Stimulated activated CD8-positive, alpha-beta memory T cell treated with anti-CD3 and anti-CD28 coated beads, Interleukin-7, amount 100 ng/mL, for 4 hours (primary cell): ENCODE measurements around the gene ZNF189.
"Not testable (repeated sequence)": the region's sequence is repeated elsewhere in the genome, so short reads cannot be mapped to it uniquely, and the experiment has no call there.

Source experiments
- DNase-seq, 2 donors: peaks; one replicate each; pipeline ENCODE4 v3.0.0-alpha.2; 2020; ENCODE audit warnings: low read depth in 2 of 2

ZNF189 gene

DNA sequence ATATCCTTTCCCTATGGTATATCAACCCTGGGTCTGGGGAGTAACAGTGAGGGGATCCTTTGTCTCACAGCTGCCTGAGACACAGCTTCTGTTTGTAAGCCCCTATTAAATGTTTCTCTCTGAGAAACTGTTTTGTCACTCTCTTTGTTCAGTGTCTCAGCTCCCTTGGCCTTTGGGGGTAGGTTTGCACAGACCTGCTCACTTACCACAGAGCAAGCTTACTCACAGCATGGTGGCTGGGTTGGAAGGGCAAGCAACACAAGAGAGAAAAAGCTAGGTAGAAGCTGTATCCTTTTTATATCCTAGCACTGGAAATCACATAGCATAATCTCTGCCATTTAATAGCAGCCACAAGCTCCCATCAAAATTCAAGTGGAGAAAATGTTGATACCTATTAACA is 18.4 kb upstream of the ZNF189 start:
- no peak for DNase-seq

GRCh38 chr9:101381118-101381517 is 17.5 kb upstream of the ZNF189 start:
- DNase-seq = no peak

GRCh38 chr9:101381833-101382342 is 16.8 kb upstream of the ZNF189 start:
- DNase-seq = no peak

GRCh38 chr9:101383361-101383760 is 15.3 kb upstream of the ZNF189 start:
- no peak for DNase-seq

GRCh38 chr9:101384873-101385536 is 13.6 kb upstream of the ZNF189 start, which contains the start of gene BAAT:
Gene BAAT (minus strand): TSS chr9:101385006. CDS start chr9:101371404, 13,602 bp downstream.
- not testable (repeated sequence) for DNase-seq

DNA sequence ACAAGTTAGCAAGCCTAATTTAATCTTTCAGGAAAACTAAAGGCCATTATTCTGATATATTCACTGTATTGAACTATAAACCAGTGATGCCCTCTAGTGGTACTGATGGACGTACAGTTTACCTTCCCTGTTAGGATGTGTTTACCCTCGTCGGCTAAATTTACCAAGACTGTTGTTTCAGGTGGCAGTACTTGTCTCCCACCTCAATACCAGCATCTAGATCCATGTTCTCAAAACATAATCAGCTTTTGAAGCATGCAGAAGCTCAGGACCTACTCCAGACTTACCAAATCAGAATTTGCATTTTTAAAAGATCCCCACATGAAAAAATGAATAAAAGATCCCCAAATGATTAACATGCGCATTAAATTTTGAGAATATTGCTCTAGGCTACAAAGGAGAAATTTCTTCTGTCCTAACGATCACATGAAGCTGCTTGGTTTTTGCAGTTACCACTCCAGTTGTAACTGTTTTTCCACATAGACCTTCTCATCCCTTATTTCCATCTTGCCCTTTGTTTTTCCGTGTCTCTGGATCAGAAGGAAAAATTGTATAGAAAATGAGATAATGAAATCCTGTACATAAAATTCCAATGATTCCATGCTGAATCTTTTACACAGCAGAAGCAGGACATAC is 10.7 kb upstream of the ZNF189 start:
- no peak for DNase-seq

GRCh38 chr9:101388507-101388993 is 10.1 kb upstream of the ZNF189 start:
- DNase-seq = no peak

DNA sequence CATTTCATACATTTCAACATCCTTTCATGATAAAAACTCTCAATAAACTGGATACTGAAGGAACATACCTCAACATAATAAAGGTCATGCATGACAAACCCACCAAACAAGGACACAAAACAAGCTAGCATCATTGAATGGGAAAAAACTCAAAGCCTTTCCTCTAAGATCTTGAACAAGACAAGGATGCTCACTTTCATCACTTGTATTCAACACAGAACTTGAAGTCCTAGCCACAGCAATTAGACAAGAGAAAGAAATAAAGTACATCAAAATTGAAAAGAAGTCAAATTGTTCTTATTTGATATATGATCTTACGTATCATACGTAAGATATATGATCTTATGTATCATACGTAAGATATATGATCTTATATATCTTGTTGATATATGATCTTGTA is 5.5 kb upstream of the ZNF189 start:
- no peak for DNase-seq

DNA sequence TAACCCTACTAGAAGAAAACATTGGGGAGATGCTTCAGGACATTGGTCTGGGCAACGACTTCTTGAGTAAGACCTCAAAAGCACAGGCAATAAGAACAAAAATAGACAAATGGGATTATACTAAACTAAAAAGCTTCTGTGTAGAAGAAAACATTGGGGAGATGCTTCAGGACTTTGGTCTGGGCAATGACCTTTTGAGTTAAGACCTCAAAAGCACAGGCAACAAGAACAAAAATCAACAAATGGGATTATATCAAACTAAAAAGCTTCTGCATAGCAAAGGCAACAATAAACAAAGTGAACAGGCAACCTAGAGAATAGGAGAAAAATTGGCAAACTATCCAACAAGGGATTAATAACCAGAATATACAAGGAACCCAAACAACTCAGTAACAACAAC is 4.0 kb upstream of the ZNF189 start:
- no peak for DNase-seq

GRCh38 chr9:101397746-101398067 is 944 bp upstream of the ZNF189 start:
- no peak for DNase-seq

- no peak for DNase-seq
These were observed 435 bp downstream of the ZNF189 start for GRCh38 chr9:101398930-101399642.

- DNase-seq = no peak
These were observed 956 bp downstream of the ZNF189 start for GRCh38 chr9:101399643-101399970.

DNA sequence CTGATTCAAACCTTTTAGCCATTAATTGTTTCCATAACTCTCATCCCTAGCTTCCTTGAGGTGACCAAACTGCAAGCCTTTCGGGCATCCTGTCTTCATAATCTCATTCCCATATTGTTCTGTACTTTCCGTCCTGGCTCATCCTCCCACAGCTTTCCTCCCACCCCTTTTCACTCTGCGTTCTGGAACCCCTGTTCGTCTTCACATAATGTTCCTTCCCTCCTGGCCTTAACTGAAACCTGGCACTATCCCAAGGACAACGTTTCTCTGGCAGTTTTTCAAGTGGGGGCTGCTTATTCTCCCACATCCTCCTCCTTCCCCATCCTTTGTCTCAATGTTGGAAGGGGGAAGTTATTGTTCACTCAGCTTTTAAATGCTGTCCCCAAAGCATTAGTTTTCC is 1.5 kb downstream of the ZNF189 start:
- no peak for DNase-seq

- DNase-seq = no peak
These were observed 5.0 kb downstream of the ZNF189 start for GRCh38 chr9:101403516-101404285.

DNA sequence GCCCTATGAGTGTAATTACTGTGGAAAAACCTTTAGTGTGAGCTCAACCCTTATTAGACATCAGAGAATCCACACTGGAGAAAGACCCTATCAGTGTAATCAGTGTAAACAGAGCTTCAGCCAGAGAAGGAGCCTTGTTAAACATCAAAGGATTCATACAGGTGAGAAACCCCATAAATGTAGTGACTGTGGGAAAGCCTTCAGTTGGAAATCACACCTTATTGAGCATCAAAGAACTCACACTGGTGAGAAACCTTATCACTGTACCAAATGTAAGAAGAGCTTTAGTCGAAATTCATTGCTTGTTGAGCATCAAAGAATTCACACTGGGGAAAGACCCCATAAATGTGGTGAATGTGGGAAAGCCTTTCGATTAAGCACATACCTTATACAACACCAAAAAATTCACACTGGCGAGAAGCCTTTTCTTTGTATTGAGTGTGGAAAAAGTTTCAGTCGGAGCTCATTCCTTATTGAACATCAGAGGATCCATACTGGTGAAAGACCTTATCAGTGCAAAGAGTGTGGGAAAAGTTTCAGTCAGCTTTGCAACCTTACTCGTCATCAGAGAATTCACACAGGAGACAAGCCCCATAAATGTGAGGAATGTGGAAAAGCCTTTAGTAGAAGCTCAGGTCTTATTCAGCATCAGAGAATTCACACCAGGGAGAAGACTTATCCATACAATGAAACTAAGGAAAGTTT is 9.9 kb downstream of the ZNF189 start:
- DNase-seq = no peak

DNA sequence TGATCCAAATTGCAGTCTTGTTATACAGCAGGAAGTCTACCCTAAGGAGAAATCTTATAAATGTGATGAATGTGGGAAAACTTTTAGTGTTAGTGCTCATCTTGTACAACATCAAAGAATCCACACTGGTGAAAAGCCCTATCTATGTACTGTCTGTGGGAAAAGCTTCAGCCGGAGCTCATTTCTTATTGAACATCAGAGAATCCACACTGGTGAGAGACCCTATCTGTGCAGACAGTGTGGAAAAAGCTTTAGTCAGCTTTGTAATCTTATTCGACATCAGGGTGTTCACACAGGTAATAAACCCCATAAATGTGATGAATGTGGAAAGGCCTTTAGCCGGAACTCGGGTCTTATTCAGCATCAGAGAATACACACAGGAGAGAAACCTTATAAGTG is 10.4 kb downstream of the ZNF189 start:
- DNase-seq = no peak

DNA sequence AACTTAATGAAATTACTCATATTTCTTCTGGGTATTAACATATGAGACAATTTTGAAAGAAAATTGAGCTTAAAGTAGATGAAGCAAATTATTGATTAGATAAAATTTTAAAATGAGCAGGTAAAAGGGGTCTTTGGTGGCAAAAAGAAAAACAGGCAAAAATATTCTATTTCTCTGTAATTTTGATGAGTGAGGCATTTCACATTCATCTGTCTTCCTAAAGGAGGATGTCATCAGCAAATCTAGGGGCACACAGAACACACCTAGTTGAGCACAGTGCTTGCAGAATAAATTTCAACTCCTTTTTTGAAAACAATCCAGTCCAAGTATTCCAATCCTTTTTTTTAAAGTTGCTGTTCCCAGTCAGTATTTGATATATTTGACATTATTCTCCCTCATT is 16.2 kb downstream of the ZNF189 start:
- DNase-seq = no peak

DNA sequence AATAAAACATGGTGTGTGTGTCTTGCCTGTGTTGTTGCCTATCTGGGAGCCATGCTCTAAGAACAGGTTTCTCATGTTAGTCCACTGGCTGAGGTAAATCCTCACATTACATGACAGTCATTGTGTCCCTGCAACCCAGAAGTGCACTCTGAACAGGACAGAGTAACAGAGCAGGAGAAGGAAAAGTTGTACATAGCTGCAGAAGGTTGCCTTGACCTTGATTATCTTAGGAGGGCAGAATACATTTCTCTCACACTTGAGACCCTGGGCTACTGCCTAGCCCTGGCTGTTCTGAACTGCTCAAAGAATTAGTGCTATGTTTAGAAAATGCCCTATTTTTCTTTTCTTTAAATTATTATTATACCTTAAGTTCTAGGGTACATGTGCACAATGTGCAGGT is 16.9 kb downstream of the ZNF189 start:
- DNase-seq = no peak

DNA sequence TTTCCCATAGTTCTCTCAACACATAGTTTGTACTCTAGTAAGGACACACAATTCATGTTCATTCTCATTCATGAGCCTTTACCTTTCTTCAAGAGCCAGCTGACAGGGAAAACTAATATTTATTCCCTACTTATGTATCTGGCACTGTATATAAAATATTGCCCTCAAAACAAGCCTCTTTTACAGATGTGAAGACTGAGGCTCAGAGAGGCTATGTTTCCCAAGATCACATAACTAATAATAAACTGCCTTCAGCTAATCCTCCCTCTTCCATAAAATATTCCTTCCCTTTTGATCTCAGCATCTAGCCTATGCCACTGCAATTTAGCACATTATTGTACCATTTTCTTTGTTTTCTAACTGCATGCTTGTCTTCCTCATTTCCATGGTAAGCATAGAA is 18.7 kb downstream of the ZNF189 start:
- DNase-seq = no peak

DNA sequence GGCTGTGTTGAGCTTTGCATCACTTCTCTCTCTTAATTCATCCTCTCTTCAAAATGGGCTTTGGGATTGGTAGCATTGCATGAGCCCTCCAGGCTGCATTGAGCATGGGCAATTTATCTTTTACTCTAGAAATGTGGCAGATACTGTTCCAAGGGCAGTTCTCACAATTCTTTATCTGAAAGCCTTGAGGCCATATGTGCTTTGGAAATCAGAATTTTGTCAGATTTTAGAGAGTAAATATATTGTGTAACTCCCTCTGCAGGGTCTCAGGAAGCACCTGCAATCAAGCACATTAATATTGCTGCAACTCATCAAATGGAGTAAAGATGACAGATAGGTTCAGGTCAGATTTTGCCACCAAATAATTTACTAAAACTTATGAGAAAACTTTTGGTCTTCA is 19.3 kb downstream of the ZNF189 start:
- no peak for DNase-seq
